Uterus (tissue), 4 donors: ENCODE data around the gene AUNIP. TPM values are rescaled to one million over a fixed set of nuclear protein-coding genes. Genes with fewer than 3 reads are reported as not detected.

Experiments used
- DNase-seq, 2 donors: peaks; one replicate each; pipeline ENCODE4 v3.0.0-alpha.2; 2019 to 2020
- H3K27ac ChIP-seq, 2 donors: fragments of 200-600 bp; sonication (generic); 1 replicate in 1 of 2; 2 replicates in 1 of 2; pipeline ENCODE4 v1.5.1; 2016 to 2018
- H3K27me3 ChIP-seq, 2 donors: fragments of 200-600 bp; sonication (generic); one replicate each; pipeline ENCODE4 v1.5.1; 2018 to 2019; ENCODE audit warnings: control low read depth in 1 of 2
- H3K36me3 ChIP-seq, 2 donors: fragments of 200-600 bp; sonication (generic); one replicate each; pipeline ENCODE4 v1.5.1; 2019; ENCODE audit warnings: control low read depth in 1 of 2
- H3K4me1 ChIP-seq, 2 donors: fragments of 200-600 bp; sonication (generic); one replicate each; pipeline ENCODE4 v1.5.1; 2018 to 2019; ENCODE audit warnings: control low read depth in 1 of 2
- H3K4me3 ChIP-seq, 2 donors: fragments of 200-600 bp; sonication (generic); 1 replicate in 1 of 2; 2 replicates in 1 of 2; pipeline ENCODE4 v1.5.1; 2018 to 2019; ENCODE audit warnings: mild to moderate bottlenecking in 1 of 2
- H3K9me3 ChIP-seq, 2 donors: fragments of 200-600 bp; sonication (generic); one replicate each; pipeline ENCODE4 v1.5.1; 2019; ENCODE audit warnings: control low read depth in 1 of 2
- CTCF ChIP-seq, 4 experiments: fragments of 200-600 bp in 2 of 4; fragments of 450-650 bp in 2 of 4; sonication (generic) in 2 of 4; IDR thresholded peaks; one replicate each; pipeline ENCODE4 v1.5.1; 2016 to 2019; ENCODE audit warnings: antibody characterized with exemption in 4 of 4, mild to moderate bottlenecking in 2 of 4, moderate library complexity in 1 of 4
- POLR2A ChIP-seq, 2 donors: fragments of 450-650 bp; IDR thresholded peaks; one replicate each; pipeline ENCODE4 v1.6.1; 2016; ENCODE audit warnings: antibody characterized with exemption in 2 of 2, mild to moderate bottlenecking in 1 of 2, moderate library complexity in 1 of 2
- intact Hi-C: fragments of 100-400 bp; cut with DNase I; formaldehyde crosslinking; loops from one replicate; pipeline ENCODE4 v1.15.1; 2023; ENCODE audit warnings: low total_unique reads
- total RNA-seq, 4 donors: library from RNA; depleted of rRNA in 3 of 4; stranded (reverse); fragments of >200 nt in 3 of 4; gene quantifications; one replicate each; pipeline versions ENCODE4 v1.1.0 to v1.2.4, GENCODE V29; 2014 to 2023
- donor health status: DM: yes; HTN: yes; CAD: no.

The AUNIP gene
- total RNA-seq, 4 donors from 2014 or later = 1.1 TPM; not detected in 3

GRCh38 chr1:25802915-25803314, 56.3 kb downstream of the AUNIP start:
- peaks cover 0 to 5% of the 10 kb centered on the region in 2 donors for H3K4me1 ChIP-seq
- no peaks in the 10 kb centered on the region for H3K9me3 ChIP-seq
- H3K36me3 ChIP-seq = no peaks in the 10 kb centered on the region
- TF ChIP-seq CTCF (IDR thresholded peaks at IDR 0.05) = no peak
- no peak for TF ChIP-seq POLR2A (IDR thresholded peaks at IDR 0.05)
- intact Hi-C loops = no loop called here
- peak overlapping the region in 1 of 2 donors; percentile 53 for H3K27ac ChIP-seq
- H3K27me3 ChIP-seq = no peaks in the 10 kb centered on the region
- no peak overlapping the region for H3K4me3 ChIP-seq
- no peak for DNase-seq

- H3K27ac ChIP-seq = peak overlapping the region; percentile 55 to 86
- no peaks in the 10 kb centered on the region for H3K36me3 ChIP-seq
- H3K27me3 ChIP-seq = no peaks in the 10 kb centered on the region
- H3K4me1 ChIP-seq = no peaks in the 10 kb centered on the region
- intact Hi-C loops = no loop called here
- H3K4me3 ChIP-seq = peak overlapping the region; percentile 64 to 69
- no peaks in the 10 kb centered on the region for H3K9me3 ChIP-seq
- TF ChIP-seq CTCF (IDR thresholded peaks at IDR 0.05) = no peak
- TF ChIP-seq POLR2A (IDR thresholded peaks at IDR 0.05) = no peak
- DNase-seq = no peak
These were observed 58.4 kb downstream of the AUNIP start for GRCh38 chr1:25800703-25801377.

GRCh38 chr1:25799935-25800702, 59.1 kb downstream of the AUNIP start, which contains the start of gene SELENON:
Gene SELENON (plus strand): TSS chr1:25800193. CDS start chr1:25800231, 38 bp downstream.
- Histone ChIP-seq H3K4me1 (no peaks in the 10 kb centered on the region), H3K27ac (peak within 1 kb of the TSS; percentile 86), H3K9me3 (no peaks in the 10 kb centered on the region), H3K4me3 (peak within 1 kb of the TSS; percentile 64 to 69), H3K27me3 (no peaks in the 10 kb centered on the region), H3K36me3 (no peaks in the 10 kb centered on the region)
- intact Hi-C loops = loop anchor here (5.0 kb wide), 1 partner anchor 188 kb away; no protein-coding TSS in a partner anchor
- TF ChIP-seq POLR2A (IDR thresholded peaks at IDR 0.05) (no peak), CTCF (IDR thresholded peaks at IDR 0.05) (no peak)
- peak; percentile 58 to 66 for DNase-seq

- TF ChIP-seq CTCF (IDR thresholded peaks at IDR 0.05) = no peak
- no peak for TF ChIP-seq POLR2A (IDR thresholded peaks at IDR 0.05)
- no peaks in the 10 kb centered on the region for H3K36me3 ChIP-seq
- intact Hi-C loops = loop anchor here (5.0 kb wide), 1 partner anchor 187 kb away; no protein-coding TSS in a partner anchor
- H3K9me3 ChIP-seq = no peaks in the 10 kb centered on the region
- peak in 1 of 2 donors; percentile 70 for DNase-seq
- H3K27me3 ChIP-seq = no peaks in the 10 kb centered on the region
- no peaks in the 10 kb centered on the region for H3K4me1 ChIP-seq
- H3K4me3 ChIP-seq = peak overlapping the region; percentile 53
- H3K27ac ChIP-seq = peak overlapping the region; percentile 86
These were observed 59.8 kb downstream of the AUNIP start for GRCh38 chr1:25799352-25799934.
